DLD1 (cell line): ENCODE data around the gene SECISBP2.
"Not testable (repeated sequence)": the region's sequence is repeated elsewhere in the genome, so short reads cannot be mapped to it uniquely, and the experiment has no call there.

Source experiments
- in situ Hi-C: cut with HindIII; loops from 2 replicates; pipeline ENCODE4 v1.10.0; 2017; ENCODE audit warnings: low sequenced_read_pairs

The SECISBP2 gene

GRCh38 chr9:89318123-89319014 is at the start of gene SECISBP2:
Gene SECISBP2, plus strand, starts transcription at chr9:89318500. Its CDS starts 77 bp downstream, at chr9:89318577.
- in situ Hi-C loops, result no loop called here

- in situ Hi-C loops, result no loop called here
Observed at GRCh38 chr9:89273528-89274279, 44.6 kb upstream of the SECISBP2 start.

- in situ Hi-C loops, result no loop called here
Observed at GRCh38 chr9:89274838-89275237, 43.5 kb upstream of the SECISBP2 start.

- in situ Hi-C loops, result not testable (repeated sequence)
Observed at GRCh38 chr9:89276040-89276439, 42.3 kb upstream of the SECISBP2 start.

GRCh38 chr9:89277043-89277442 is 41.3 kb upstream of the SECISBP2 start:
- in situ Hi-C loops, result no loop called here

GRCh38 chr9:89277454-89277853 is 40.8 kb upstream of the SECISBP2 start:
- in situ Hi-C loops, result no loop called here

- in situ Hi-C loops, result no loop called here
Observed at GRCh38 chr9:89278551-89278950, 39.7 kb upstream of the SECISBP2 start.

- in situ Hi-C loops, result no loop called here
Observed at GRCh38 chr9:89278997-89279739, 39.1 kb upstream of the SECISBP2 start.

- in situ Hi-C loops, result no loop called here
Observed at GRCh38 chr9:89281106-89281505, 37.2 kb upstream of the SECISBP2 start.

- in situ Hi-C loops, result not testable (repeated sequence)
Observed at GRCh38 chr9:89282248-89282968, 35.9 kb upstream of the SECISBP2 start.

GRCh38 chr9:89284076-89284475 is 34.2 kb upstream of the SECISBP2 start:
- in situ Hi-C loops, result no loop called here

GRCh38 chr9:89291741-89292140 is 26.6 kb upstream of the SECISBP2 start:
- in situ Hi-C loops, result no loop called here

- in situ Hi-C loops, result no loop called here
Observed at GRCh38 chr9:89293014-89293413, 25.3 kb upstream of the SECISBP2 start.

- in situ Hi-C loops, result no loop called here
Observed at GRCh38 chr9:89295400-89295799, 22.9 kb upstream of the SECISBP2 start.

- in situ Hi-C loops, result not testable (repeated sequence)
Observed at GRCh38 chr9:89301996-89302395, 16.3 kb upstream of the SECISBP2 start.

GRCh38 chr9:89304020-89304833 is 14.1 kb upstream of the SECISBP2 start:
- in situ Hi-C loops, result no loop called here

GRCh38 chr9:89304834-89305188 is 13.5 kb upstream of the SECISBP2 start:
- in situ Hi-C loops, result no loop called here

GRCh38 chr9:89305868-89306267 is 12.4 kb upstream of the SECISBP2 start:
- in situ Hi-C loops, result no loop called here

GRCh38 chr9:89309166-89309565 is 9.1 kb upstream of the SECISBP2 start:
- in situ Hi-C loops, result no loop called here
